ENCODE data around the gene DOCK1. TPM values are rescaled to one million over a fixed set of nuclear protein-coding genes. Genes with fewer than 3 reads are reported as not detected.

Gene DOCK1
- total RNA-seq, 1 donor from 2014 or later, result 16.8 TPM

DNA sequence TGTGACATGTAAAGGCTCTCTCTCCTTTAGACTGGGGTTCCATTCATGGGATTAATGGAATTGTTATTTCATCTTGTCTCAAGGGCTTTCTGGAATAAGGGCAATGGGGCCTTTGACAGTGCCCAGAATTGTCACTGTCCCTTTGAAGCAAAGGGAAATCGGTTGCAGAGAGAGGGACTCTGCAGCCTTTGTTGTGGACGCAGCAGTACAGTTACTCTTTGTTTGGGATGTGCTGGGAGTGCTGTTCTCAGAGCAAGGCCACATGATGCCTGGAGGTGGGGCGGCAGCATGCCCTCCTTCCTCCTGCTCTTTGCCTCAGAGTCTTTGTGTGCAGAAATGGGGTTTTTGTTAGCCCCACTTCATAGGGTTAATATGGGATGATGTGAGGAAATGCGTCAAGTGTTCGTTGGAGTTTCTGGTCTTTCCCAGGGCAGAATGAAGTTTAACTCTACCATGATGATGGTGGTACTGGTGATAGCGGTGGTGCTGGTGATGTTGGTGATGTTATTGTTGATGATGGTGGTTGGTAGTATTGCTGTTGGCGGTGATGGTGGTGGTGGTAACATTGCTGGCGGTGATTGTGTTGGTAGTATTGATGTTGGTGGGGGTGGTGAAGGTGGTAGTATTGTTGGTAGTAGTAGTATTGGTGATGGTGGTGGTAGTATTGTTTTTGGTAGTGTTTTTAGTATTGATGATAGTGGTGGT is 45.3 kb downstream of the DOCK1 start:
- H3K4me3 ChIP-seq, result no peak overlapping the region
- H3K27me3 ChIP-seq (ENCODE audit: low read depth), result no peaks in the 10 kb centered on the region
- DNase-seq, result no peak
- peaks cover 6% of the 10 kb centered on the region for H3K4me1 ChIP-seq
- H3K9me3 ChIP-seq (replicated peaks), result no peaks in the 10 kb centered on the region
- intact Hi-C loops (cut with micrococcal nuclease), result no loop called here
- no peak overlapping the region for H3K27ac ChIP-seq (replicated peaks)
- TF ChIP-seq, protein P1, sequence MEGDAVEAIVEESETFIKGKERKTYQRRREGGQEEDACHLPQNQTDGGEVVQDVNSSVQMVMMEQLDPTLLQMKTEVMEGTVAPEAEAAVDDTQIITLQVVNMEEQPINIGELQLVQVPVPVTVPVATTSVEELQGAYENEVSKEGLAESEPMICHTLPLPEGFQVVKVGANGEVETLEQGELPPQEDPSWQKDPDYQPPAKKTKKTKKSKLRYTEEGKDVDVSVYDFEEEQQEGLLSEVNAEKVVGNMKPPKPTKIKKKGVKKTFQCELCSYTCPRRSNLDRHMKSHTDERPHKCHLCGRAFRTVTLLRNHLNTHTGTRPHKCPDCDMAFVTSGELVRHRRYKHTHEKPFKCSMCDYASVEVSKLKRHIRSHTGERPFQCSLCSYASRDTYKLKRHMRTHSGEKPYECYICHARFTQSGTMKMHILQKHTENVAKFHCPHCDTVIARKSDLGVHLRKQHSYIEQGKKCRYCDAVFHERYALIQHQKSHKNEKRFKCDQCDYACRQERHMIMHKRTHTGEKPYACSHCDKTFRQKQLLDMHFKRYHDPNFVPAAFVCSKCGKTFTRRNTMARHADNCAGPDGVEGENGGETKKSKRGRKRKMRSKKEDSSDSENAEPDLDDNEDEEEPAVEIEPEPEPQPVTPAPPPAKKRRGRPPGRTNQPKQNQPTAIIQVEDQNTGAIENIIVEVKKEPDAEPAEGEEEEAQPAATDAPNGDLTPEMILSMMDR (IDR thresholded peaks at IDR 0.05; ENCODE audit: borderline replicate concordance), result no peak
- H3K36me3 ChIP-seq, result peaks cover 9% of the 10 kb centered on the region

DNA sequence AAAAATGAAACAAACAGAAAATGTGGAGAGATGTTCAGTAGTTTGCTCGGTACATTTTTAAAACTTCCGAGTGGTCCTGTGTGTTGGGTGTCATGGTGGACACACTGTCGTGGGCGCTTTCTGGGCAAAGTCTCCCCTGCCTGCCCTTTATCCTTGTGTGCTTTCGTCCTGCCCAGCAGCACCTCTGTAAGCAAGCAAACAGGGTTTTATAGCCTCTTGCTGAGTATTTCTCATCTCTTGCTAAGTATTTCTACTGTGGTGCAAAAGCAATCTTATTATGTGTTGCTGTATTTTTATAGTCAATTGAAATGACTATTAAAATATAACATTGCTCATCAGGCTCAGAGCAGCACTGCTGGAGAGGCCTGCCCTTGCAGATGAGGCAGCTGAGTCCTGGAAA is 48.7 kb downstream of the DOCK1 start:
- peaks cover 9% of the 10 kb centered on the region for H3K4me1 ChIP-seq
- H3K36me3 ChIP-seq, result no peaks in the 10 kb centered on the region
- TF ChIP-seq, protein P1 (IDR thresholded peaks at IDR 0.05; ENCODE audit: borderline replicate concordance), result no peak
- no peaks in the 10 kb centered on the region for H3K9me3 ChIP-seq (replicated peaks)
- H3K4me3 ChIP-seq, result no peak overlapping the region
- no peak overlapping the region for H3K27ac ChIP-seq (replicated peaks)
- H3K27me3 ChIP-seq (ENCODE audit: low read depth), result no peaks in the 10 kb centered on the region
- intact Hi-C loops (cut with micrococcal nuclease), result no loop called here
- no peak for DNase-seq

DNA sequence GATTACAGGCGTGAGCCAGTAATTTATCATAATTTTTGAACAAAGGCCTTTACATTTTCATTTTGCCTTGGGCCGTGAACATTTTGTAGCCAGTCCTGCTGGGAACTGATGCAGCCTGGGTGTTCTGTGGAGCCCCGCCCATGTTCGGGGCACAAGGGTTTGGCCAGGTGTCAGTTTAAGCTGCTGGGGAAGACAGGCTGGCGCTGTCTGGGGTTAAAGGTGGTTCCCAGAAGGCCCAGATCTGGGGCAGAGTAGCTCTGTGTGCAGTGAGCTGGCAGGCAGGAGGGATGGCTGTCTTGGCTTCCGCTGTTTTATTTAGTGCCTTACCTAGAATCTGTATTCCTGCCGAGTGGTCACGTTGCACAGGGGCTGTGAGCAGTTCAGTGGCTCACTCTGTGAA is 50.2 kb downstream of the DOCK1 start:
- H3K9me3 ChIP-seq (replicated peaks), result no peaks in the 10 kb centered on the region
- TF ChIP-seq, protein P1 (IDR thresholded peaks at IDR 0.05; ENCODE audit: borderline replicate concordance), result no peak
- H3K27me3 ChIP-seq (ENCODE audit: low read depth), result no peaks in the 10 kb centered on the region
- intact Hi-C loops (cut with micrococcal nuclease), result no loop called here
- H3K4me3 ChIP-seq, result no peak overlapping the region
- H3K4me1 ChIP-seq, result peaks cover 9% of the 10 kb centered on the region
- DNase-seq, result no peak
- no peaks in the 10 kb centered on the region for H3K36me3 ChIP-seq
- no peak overlapping the region for H3K27ac ChIP-seq (replicated peaks)

DNA sequence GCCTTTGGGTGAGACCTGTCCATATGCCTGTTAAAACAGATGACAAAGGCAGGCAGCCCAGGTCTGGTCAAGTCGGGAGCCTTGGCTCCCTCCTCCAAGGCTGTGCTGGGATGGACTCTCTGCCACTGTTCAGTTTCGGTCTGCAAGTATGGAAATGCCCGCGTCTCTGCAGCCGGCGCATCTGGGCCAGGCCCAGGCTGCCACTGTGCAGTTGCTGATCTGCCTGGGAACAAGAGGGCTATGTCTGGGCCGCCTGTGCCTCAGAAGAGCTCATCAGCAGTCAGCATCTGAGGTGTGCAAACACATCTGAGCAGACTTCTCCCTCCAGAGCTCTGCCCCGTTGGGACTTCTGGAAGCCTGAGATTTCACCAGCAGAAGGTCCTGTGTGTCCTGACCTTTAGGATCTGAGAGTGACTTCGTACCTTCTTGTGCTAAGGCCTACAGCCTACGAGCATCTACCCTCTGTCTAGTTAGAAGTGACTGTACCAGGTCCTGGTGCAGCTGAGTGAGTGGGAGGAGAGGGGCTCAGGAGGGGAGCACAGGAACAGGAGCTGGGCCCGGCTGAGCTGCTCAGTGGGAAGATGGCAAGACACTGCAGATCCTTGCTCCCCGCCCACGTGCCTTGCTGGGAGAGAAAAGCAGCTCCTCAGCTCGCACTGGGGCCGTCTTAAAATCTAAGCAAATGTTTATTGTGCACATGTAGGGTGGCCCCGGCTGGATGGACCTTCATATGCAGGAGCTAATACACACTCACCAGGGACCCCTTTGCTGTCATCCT is 50.9 kb downstream of the DOCK1 start:
- Histone ChIP-seq H3K4me3 (no peak overlapping the region), H3K27me3 (ENCODE audit: low read depth) (no peaks in the 10 kb centered on the region), H3K36me3 (no peaks in the 10 kb centered on the region), H3K27ac (replicated peaks) (no peak overlapping the region), H3K4me1 (peaks cover 9% of the 10 kb centered on the region), H3K9me3 (replicated peaks) (no peaks in the 10 kb centered on the region)
- TF ChIP-seq, protein P1 (IDR thresholded peaks at IDR 0.05; ENCODE audit: borderline replicate concordance), result no peak
- intact Hi-C loops (cut with micrococcal nuclease), result no loop called here
- no peak for DNase-seq

DNA sequence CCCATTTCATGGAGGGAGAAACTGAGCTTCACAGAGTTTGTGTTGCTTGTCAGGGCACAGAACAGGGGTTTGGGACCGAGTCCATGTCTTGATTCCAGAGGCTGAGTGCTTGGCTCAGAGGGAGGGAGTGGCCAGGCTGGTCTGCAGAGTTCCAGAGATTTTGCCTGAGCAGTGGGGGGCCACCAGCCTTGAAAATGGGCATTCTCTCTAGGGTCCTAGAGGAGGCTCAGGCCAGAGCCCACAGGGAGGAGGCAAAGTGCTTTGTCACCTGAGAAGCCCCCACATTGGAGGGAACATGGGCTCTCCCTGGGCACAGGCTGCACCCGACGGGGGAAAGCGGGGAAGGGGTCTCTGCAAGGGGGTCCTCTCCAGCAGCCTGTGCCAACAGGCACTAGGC is 51.5 kb downstream of the DOCK1 start:
- no peaks in the 10 kb centered on the region for H3K36me3 ChIP-seq
- H3K9me3 ChIP-seq (replicated peaks), result no peaks in the 10 kb centered on the region
- no peak overlapping the region for H3K4me3 ChIP-seq
- H3K27ac ChIP-seq (replicated peaks), result no peak overlapping the region
- H3K27me3 ChIP-seq (ENCODE audit: low read depth), result no peaks in the 10 kb centered on the region
- TF ChIP-seq, protein P1 (IDR thresholded peaks at IDR 0.05; ENCODE audit: borderline replicate concordance), result no peak
- DNase-seq, result no peak
- peaks cover 9% of the 10 kb centered on the region for H3K4me1 ChIP-seq
- intact Hi-C loops (cut with micrococcal nuclease), result no loop called here

All from left ventricle myocardium inferior (tissue), 1 donor.